LoVo (cell line): ENCODE measurements around the gene TMEM117.
"Not testable (repeated sequence)": the region's sequence is repeated elsewhere in the genome, so short reads cannot be mapped to it uniquely, and the experiment has no call there.

ENCODE experiments used
- DNase-seq: peaks from one replicate; pipeline ENCODE4 v3.0.0-alpha.2; 2016; ENCODE audit warnings: low spot score

The TMEM117 gene

DNA sequence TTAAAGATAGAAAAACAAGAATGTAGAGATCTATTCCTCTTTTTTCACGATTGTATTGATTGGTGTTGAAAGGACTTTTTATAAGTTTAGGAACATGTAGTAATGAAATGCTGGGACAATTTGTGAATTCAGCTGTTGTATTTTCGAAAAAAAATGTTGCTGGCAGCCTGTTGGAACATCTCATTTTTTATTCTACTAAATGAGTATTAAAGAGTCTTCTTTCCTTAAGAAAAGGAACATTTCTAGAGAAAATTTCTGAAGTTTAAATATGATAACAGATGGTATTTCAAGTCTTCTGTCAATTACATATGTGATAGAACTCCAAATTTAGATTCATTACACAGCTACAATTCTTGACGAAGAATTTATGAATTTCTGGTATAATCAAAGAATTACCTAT lies 189.6 kb downstream of the TMEM117 start:
- DNase-seq: no peak

DNA sequence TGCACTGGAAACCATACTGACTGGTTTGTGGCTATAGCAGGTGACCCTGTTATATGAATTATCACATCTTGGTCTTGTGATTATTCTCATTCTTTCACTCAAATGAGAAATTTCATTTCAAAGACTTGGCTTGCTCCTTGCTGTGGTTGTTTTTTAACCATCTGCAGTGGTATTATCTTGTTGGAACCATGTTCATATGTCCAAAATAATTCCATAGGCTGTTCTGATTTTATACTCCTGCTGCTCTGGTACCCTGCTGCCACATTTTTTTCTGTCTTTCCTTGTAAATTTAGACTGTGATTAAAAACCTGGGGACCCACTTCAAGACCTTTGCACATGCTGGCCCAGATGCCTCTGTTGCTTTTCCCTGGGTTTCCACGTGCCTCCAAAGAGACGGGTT lies 190.2 kb downstream of the TMEM117 start:
- DNase-seq: no peak

DNA sequence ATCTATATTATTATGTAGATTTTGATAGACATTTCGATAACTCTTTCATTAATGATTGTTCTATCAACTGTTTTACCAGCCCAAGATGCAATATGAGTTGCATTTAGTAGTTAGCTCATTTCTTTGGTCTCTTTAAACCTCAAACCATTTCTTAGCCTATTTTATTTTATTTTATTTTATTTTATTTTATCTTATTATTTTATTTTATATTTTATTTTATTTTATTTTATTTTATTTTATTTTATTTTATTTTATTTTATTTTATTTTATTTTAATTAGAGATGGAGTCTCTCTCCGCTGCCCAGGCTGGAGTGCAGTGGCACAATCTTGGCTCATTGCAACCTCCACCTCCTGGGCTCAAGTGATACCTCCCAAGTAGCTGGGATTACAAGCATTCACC lies 191.0 kb downstream of the TMEM117 start:
- DNase-seq: not testable (repeated sequence)

DNA sequence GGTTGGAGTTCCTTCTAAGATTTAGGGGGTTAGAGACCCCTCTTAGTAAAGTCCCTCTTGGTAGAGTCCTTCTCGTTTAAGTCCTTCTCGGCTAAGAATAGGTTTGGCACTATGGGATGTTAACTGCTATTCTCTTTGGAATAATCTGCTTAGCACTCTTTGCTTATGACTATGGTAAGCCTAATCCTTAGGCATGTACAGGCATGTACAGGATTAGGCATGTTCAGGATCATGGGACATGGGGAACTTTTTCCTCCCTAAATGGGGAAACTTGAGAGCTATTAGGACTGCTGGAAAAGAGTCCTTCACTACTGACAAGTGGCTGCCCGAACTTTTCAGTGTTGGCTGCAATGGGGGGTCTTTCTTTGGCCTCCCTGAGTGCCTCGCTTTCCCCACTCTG lies 193.3 kb downstream of the TMEM117 start:
- DNase-seq: no peak

DNA sequence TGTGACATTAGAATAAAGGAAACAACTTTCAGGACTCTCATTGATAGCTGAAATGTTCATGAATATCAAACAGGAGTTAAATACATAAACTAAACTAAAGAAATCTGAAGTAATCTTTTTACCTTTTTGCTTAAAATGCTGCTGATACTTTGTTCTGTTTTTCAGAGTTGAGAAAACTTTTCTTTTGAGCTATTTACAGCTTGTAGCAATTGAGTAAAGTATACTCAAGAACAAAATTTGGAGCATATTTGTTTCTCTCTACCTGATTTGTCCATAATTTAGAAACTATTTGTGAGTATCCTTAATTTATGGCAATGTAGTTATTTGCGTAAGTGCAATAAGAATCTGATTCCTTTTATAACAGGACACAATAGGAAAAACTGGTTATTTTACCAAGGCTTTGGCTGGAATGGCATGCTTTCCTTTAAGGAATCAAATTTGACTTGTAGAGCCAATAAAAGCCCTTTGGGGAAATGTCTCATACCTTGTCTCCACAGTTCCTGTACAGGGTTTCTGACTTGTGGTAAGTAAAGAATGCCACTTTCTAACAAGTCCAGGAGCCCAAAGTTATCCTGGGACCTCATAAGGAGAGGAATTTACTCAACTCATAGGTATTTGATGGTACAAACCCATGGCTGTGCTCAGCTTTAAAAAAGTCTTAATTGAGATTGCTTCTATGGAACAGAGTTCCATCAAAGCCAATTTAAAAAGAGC lies 195.7 kb downstream of the TMEM117 start:
- DNase-seq: no peak

DNA sequence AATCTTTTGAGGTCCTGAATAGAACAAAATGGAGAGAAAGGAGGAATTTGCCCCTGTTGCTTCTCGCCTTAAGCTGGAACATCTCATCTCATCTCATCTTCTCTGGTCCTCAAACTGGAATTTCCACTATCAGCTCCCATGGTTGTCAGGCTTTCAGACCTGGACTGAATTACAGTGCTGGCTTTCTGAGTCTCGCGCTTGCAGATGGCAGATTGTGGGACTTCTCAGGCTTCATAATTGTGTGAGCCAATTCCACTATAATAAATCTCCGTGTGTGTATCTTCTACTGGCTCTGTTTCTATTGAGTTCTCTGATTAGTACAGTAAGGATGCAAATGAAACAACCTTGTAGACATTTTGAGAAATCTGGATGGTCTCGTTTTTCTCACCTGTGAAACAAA lies 199.0 kb downstream of the TMEM117 start:
- no peak for DNase-seq

DNA sequence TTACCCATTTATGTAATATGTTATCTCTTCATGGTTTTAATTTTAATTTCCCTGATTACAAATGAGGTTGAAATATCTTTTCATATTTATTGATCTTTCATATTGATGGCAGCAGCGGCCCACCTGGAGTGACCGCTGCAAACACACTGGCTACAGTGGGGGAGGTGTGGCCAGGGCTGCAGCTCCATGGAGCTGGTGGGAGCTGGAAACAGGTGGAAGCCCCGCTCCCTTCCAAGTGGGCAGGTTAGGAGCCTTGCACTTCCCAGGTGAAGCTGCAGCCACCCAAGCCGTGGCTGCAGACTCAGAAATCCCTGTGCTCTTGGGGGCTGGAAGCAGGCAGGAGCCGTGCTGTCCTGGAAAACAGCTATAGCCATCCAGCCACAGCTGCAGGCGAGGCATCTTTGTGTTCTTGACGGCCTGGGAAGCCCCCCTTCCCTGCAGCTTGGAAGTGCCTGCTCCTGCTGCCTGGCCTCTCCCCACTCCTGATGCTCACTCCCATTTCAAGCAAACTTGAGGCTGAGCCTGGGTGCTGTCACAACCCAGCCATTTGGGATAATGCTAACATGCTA lies 201.1 kb downstream of the TMEM117 start:
- DNase-seq: no peak

DNA sequence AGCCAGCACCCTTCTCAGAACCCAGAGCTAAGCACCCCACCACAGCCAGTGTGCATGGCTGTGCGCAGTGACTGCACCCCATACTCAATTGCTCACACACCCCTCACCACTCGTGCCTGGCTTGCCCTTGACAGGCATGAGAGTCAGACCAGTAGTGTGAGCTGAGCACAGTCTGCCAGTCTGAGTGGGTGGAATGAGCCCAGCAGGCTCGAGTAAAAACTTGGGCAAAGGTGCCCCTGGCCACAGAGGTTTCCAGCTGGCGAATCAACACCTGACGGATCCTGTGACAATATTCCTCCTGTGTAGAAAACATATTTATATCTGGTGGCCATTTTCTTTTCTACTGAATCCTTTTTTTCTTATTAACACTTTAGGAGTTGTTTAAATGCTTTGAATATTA lies 202.5 kb downstream of the TMEM117 start:
- DNase-seq: no peak

DNA sequence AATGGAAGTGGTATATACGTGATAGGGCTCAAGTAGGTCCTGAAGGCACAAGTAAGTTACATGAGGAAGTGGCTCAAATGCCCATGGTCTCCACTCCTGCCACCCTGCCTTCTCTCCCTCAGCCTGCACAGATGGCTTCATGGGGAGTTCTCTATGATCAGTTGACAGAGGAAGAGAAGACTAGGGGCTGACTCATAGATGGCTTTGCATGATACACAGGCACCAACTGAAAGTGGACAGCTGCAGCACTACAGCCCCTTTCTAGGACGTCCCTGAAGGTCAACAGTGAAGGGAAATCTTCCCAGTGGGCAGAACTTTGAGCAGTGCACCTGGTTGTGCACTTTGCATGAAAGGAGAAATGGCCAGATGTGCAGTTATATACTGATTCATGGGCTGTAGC lies 208.6 kb downstream of the TMEM117 start:
- DNase-seq: not testable (repeated sequence)

DNA sequence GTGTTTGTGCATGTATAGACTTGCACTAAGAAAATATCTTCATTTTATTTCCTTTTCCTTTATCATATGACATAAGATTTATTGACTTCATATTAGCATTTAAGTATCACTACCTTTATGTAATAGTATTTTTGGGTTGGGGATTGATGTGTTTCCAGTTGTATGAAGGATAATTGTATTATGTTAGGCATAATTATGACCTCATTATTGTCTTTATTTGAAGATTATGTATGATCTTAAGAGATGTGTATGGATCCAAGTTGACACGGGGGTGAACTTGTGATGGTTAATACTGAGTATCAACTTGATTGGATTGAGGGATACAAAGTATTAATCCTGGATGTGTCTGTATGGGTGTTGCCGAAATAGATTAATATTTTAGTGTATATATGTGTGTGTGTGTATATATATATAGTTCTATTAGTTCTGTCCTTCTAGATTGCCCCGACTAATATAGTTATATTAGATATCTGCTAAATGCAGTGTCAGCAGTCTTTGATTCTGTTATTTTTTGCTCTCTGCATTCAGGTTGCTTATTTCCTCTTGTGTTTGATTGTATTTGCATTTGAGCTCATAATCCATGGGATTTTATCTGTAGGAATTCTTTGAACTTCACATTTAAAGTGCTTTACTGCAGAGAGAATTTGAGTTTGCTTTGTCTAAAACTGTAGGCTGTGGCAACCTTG lies 211.0 kb downstream of the TMEM117 start:
- DNase-seq: no peak

DNA sequence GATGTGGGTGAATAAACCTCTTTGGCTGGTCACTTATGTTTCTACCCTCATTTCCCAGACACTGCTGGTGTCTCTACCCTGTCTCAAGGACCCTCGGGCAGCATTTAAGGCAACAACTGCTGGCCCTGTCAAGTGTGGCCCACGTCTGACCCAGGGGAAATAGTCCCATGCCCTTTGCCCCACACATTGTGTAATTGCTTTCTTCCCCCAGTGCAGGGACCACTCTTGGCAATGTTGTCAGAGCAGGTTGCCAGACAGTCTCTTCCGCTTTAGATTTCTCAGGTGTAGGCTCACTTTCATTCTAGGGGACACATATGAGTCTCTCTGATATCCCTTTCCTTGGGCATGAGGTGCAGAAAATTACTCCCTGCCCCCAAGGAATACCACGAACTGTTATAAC lies 216.7 kb downstream of the TMEM117 start:
- no peak for DNase-seq

DNA sequence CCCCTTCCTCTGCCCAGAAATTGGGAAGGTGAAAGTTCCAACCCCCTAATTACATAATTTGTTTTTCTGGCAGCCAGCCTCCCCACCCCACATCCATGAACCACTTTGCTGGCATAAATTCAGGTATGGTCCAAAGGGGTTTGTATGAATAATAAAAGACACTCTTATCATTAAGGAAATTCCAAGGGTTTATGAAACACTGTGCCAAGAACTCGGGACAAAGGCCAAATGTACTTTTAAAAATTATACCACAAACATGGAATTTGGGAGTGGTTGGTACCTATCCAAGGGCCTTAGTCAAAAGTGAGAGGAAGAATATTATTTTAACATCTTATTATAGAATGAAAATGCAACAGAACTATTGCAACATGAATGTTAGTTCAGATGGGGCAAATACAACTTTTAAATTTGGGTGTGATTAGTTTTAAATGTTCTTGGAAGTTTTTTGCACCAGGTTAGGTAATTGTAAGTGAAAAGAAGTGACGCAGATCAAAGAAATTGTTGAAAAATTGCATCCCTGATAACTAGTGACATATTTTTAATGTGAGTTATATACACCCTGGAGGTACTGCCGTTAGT lies 217.8 kb downstream of the TMEM117 start:
- DNase-seq: peak; percentile 40

DNA sequence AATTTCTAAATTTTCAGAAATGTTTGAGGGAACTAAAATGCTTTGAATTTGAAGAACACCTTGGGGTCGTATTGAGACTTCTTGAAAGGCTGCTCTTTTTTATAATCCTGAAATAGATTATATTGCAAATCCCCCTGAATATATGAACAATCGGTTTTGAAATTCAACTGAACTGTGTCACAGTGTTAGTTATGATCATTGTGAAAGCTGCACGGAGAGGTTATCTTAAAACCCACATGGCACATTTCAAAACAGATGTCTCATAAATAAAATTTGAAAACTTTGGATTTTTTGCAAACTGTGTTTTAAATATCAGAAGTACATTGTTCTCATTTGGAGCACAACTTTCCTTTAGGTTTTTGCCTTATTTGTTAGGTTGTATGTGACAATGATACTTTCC lies 218.4 kb downstream of the TMEM117 start:
- no peak for DNase-seq

DNA sequence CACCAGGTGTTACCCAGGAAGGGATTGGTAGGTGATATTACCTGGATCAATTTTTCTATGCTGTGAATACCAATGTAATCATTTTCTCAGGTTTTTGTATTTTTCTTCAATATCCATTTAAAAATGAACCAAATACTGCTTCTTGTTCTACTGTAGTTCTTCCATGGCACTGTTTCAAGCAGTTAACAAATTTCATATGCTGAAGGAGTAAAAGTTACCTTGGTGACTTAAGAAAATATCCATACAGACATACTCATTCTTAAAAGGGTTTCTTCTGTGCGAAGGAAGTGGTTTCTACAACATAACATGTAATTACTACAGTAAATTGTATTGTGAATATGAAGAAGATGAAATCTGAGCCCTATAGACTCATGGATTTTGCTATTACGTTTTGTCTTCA lies 222.5 kb downstream of the TMEM117 start:
- no peak for DNase-seq

DNA sequence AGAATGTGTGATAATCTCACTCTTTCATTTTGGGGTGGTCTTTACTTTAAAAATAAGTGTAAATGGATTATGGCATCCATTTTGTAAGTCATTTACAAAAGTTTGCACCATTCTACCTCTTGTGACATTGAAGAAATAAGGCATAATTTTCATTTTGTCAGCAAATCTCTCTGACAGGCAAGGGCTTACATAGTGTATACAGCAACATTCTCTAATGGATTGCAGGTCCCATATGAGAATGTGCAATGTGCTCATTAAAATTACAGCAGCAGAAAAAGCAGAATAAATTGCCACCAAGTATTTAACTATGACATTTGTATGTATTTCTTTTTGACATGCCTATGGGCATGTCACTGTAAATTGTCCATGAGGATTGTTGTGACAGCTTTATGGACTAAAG lies 223.6 kb downstream of the TMEM117 start:
- no peak for DNase-seq

DNA sequence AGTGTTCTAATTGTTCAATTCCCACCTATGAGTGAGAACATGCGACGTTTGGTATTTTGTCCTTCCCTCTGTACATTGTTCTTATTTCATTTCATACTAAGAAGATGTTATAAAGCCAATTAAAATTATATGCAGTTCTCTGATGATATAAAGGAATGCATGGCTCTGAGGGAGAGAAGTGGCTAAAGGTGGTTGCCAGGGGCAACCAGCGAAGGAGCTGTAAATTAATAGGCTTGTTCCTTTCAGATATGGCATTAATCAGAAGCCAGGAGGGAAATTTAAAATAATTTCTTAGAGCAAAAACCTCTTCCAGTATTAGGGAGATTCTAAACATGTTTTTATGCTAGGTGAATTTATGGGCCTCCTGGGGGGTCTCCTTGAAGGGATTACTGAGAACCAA lies 227.8 kb downstream of the TMEM117 start:
- no peak for DNase-seq

DNA sequence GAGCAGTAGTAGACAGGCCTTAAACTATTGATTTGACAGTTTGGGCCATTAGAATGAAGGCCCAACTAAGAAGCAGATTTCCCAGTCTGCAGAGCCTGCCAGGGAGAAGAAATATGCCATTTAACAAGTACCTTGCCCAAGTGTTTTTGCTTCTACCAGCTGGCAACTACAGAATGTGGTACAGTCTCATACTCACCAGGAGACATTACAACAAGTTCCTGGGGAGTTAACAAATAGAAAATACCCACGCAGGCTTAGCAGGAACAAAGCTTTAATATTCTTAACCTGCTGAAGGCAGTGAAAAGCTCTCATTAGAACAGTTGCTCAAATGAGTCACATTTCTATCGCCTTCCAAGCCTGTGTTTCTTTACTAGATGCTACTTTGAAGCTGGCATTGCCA lies 241.0 kb downstream of the TMEM117 start:
- no peak for DNase-seq

DNA sequence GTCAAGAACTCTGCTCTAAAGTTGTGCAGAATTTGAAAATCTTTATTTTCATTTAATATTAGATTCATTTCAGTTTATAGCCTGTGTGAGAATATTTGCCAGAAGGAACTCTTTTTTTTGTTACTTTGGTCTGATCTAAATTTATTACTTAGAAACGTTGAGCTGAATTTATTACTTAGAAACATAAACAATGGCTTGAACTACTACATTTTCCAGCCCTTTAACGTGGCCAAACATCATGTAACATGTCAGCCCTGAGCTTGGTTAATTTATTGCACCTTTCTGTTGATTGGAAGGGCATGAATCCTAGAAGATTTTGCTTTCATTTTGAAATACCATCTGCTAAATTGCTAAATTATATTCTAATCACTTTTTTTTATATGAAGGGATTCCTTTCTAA lies 241.4 kb downstream of the TMEM117 start:
- no peak for DNase-seq

DNA sequence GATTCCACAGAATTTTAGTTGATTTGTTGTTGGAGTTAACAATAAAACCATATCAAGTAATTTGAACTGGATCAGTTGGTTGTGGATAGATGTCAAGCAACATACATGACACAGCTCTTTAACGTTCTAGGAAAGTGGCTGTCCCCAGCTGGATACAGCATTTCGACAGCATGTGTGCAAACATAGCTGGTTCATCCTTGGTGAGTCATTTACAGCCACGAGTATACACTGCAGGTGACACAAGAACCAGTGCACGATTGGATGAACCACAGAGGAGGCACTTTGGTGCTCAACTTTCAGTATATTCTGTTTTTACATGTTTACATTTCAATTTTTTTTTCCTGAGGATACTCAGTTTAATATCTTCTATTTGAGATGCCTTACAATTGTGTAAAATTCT lies 242.4 kb downstream of the TMEM117 start:
- no peak for DNase-seq

DNA sequence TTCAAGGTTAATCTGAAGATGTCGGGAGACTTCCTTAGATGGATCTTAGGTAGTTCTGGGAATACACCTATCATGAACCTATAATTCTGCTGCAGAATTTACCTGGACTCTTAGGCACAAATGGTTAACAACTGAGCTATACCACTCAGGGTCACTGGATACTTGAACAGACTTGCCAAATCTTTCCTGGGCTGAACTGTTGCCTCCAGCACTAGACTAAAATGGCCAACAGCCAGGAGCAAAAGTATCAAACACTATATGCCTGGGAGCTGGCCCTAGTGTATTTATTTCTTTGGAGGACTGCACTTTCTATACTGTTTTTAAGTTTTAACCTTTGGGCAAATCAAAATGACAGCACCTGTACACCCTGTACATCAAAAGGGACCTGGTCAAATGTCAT lies 252.8 kb downstream of the TMEM117 start:
- DNase-seq: no peak

DNA sequence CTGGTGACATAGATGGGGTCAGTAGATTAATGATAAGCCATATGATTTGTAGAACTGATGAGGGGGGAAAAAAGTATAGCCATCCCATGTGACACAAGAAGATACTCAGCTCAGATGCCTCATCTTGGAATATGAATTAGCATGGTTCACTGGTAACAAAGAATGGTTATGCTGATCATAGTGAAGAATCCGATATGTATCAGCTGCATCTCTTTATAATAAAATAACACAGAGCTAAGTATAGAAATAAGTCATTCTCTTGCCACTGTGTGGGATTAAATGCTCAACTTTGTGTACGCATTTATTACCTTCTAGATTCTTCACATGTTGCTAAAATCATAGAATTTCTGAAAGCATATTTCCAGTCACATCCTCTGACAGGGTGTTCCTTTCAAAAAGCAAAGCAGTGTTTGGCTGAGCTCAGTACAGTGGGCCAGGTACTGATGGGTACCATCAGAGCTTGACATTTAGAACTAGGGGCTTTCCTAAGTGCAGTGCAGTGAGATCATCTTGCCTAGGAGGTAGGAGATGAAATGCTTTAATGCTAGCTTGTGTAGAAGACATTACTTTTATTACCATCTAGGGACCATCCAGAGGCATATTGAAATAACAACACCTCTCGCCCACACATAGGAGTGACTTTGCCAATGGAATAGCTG lies 256.2 kb downstream of the TMEM117 start:
- no peak for DNase-seq

DNA sequence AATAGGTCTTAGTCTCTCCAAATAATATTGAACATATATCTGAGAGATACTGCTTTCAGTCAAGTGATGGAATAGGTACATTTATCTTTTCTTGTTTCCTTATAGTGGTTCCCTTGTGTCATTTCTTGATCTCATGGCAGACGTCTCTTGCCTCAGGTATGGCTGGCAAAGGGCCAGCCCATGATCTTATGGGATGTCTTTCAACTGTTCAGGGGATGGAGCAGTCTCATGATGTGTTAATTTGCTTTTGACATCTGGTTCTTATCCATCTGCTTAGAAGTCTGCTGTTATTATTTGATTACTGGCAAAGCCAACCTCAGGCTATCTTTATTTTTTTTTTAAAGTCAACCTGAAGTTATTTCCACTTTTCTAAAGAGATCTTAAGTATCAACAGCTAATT lies 262.9 kb downstream of the TMEM117 start:
- DNase-seq: no peak

DNA sequence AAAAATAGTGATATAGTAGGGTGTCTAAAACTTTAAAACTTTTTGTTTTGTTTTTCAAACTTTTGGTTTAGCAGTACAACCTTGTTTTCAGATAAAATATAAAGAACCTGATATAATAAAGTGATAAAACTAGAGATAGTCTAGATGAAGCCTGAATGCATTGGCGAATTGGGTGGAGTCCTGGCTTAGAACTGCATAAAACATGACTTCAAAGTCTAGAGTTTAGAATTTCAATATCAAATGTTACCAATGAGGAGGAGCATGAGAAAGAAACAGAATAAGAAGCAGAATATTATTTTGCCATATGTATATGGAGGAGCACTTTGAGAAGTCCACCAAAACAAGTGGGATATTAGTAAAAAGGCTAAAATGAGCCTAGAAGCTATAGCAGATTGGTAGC lies 263.6 kb downstream of the TMEM117 start:
- DNase-seq: no peak
